Upper lobe of right lung (tissue), 1 donor: Measurements from ENCODE around the gene ATF6B. TPM values are rescaled to one million over a fixed set of nuclear protein-coding genes. Genes with fewer than 3 reads are reported as not detected.

Experiments used
- ATAC-seq: fragments of 200-7000 bp; cut with Tn5 transposase; one replicate; pipeline ENCODE4 v1.9.1; 2020; ENCODE audit warnings: mild to moderate bottlenecking, moderate library complexity
- DNase-seq: peaks from one replicate; pipeline ENCODE4 v3.0.0-alpha.2; 2020
- H3K27ac ChIP-seq: fragments of 200-600 bp; one replicate; pipeline ENCODE4 v1.8.0; 2022
- H3K27me3 ChIP-seq: fragments of 200-600 bp; one replicate; pipeline ENCODE4 v1.8.0; 2022; ENCODE audit warnings: mild to moderate bottlenecking
- H3K36me3 ChIP-seq: fragments of 200-600 bp; one replicate; pipeline ENCODE4 v1.8.0; 2022
- H3K4me1 ChIP-seq: fragments of 200-600 bp; one replicate; pipeline ENCODE4 v1.8.0; 2022
- H3K4me3 ChIP-seq: fragments of 200-600 bp; one replicate; pipeline ENCODE4 v1.8.0; 2022; ENCODE audit warnings: mild to moderate bottlenecking
- H3K9me3 ChIP-seq: fragments of 200-600 bp; one replicate; pipeline ENCODE4 v1.8.0; 2022
- intact Hi-C: fragments of 100-400 bp; cut with DNase I; formaldehyde crosslinking; loops from one replicate; pipeline ENCODE4 v1.11.0; 2022
- total RNA-seq: library from RNA; stranded (reverse); fragmentation: NEBNext Ultra II Directional; extraction: Animal tissue kit (Norgen Biotek cat#: 25700); gene quantifications from one replicate; pipeline ENCODE4 v1.2.1, GENCODE V29; 2021
- TF ChIP-seq, protein P1 (sequence below): fragments of 200-600 bp; IDR thresholded peaks from one replicate; pipeline ENCODE4 v1.8.0; 2022; ENCODE audit warnings: antibody characterized with exemption
- donor health status: DM: no; HTN: yes; CAD: no; lungs with severe emphysema.

The ATF6B gene
- total RNA-seq, 1 donor from 2014 or later: 78.1 TPM

DNA sequence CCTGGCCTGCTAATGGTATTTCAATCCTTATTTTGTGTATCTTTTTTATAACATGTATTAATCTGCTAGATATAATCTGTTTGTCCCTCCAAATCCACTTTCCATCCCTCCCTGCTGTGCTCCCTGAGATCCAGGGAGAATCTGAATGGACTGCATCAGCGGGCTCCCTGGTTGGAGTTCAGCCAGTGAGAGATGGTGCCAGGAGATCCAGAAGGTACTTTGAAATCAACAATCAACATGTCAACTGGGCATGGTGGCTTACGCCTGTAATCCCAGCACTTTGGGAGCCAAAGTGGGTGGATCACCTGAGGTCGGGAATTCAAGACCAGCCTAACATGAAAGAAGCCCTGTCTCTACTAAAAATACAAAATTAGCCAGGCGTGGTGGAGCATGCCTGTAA is 4.4 kb downstream of the ATF6B start:
- Histone ChIP-seq H3K27me3 (no peaks in the 10 kb centered on the region), H3K4me3 (no peak overlapping the region), H3K4me1 (peaks cover 24% of the 10 kb centered on the region), H3K27ac (no peak overlapping the region), H3K9me3 (no peaks in the 10 kb centered on the region), H3K36me3 (peaks cover 76% of the 10 kb centered on the region)
- ATAC-seq: no peak
- intact Hi-C loops: no loop called here
- TF ChIP-seq, protein P1, sequence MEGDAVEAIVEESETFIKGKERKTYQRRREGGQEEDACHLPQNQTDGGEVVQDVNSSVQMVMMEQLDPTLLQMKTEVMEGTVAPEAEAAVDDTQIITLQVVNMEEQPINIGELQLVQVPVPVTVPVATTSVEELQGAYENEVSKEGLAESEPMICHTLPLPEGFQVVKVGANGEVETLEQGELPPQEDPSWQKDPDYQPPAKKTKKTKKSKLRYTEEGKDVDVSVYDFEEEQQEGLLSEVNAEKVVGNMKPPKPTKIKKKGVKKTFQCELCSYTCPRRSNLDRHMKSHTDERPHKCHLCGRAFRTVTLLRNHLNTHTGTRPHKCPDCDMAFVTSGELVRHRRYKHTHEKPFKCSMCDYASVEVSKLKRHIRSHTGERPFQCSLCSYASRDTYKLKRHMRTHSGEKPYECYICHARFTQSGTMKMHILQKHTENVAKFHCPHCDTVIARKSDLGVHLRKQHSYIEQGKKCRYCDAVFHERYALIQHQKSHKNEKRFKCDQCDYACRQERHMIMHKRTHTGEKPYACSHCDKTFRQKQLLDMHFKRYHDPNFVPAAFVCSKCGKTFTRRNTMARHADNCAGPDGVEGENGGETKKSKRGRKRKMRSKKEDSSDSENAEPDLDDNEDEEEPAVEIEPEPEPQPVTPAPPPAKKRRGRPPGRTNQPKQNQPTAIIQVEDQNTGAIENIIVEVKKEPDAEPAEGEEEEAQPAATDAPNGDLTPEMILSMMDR: no peak
- DNase-seq: no peak

GRCh38 chr6:32120573-32121059 is 7.4 kb downstream of the ATF6B start:
- intact Hi-C loops: no loop called here
- Histone ChIP-seq H3K4me3 (no peak overlapping the region), H3K9me3 (no peaks in the 10 kb centered on the region), H3K27ac (no peak overlapping the region), H3K27me3 (no peaks in the 10 kb centered on the region), H3K4me1 (peaks cover 9% of the 10 kb centered on the region), H3K36me3 (peaks cover 94% of the 10 kb centered on the region)
- no peak for DNase-seq
- TF ChIP-seq, protein P1: no peak
- no peak for ATAC-seq

DNA sequence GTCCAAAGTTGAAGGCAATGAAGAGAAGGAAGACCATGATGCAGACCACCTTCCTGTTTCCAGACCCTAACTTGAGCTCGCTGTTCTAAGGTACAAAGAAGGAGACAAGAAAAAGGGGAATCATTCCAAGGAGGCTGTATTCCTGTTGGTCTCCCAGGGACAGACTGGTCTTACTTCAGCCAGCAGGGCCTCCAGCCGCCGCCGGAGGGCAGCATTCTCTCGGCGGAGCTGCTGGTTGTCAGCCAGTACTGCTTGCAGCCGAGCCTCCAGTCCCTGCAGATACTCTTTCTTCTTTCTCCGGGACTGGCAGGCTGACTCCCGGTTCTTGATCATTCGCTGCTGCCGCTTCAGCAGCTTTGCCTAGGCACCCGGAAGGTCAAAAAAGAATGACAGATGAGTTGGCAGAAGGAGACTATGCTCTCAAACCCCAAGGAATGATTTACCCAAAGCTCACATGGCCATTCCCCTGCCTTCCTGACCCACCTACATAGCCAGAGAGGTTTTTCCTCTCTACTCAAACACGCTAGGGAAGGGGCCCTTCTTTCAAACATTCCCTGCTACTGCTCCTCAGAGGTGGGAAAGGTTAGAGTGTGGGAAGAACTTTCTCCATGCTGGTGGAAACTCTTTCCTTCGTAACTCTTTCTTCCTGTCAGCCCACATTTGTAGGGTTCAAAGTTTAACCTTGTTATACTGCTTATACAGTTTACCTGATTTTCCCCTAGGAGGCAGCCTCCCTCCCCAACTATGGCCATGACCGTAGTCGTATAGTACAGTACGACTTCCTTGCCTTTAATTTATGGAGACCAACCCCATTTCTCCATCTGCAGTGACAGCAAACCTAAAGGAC is 9.0 kb downstream of the ATF6B start:
- TF ChIP-seq, protein P1: peak; percentile 90
- Histone ChIP-seq H3K27ac (peak overlapping the region; percentile 76), H3K36me3 (peaks cover 81% of the 10 kb centered on the region), H3K27me3 (no peaks in the 10 kb centered on the region), H3K4me3 (no peak overlapping the region), H3K4me1 (peaks cover 14% of the 10 kb centered on the region), H3K9me3 (no peaks in the 10 kb centered on the region)
- intact Hi-C loops: no loop called here
- peak; percentile 88 for ATAC-seq
- DNase-seq: peak; percentile 91

DNA sequence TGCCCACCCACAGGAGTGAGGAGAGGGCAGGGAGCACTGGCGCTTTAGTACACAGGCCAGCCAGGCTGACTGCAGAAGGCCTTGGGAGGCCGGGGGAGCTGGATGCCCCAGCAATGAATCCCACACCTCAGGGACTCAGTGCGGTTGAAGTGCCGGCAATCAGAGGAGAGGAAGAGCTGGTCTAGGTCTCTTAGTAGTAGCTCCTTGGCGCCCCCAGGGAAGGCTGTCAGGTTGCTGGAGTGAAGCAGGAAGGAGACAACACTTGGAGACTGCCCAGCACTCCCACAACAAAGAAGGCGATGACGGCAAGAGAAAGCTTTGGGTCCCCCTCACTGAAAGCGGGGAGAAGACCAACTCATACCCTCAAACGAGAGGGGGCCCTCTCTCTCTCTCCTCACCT is 10.6 kb downstream of the ATF6B start:
- no peaks in the 10 kb centered on the region for H3K9me3 ChIP-seq
- intact Hi-C loops: no loop called here
- peak overlapping the region; percentile 76 for H3K27ac ChIP-seq
- H3K4me1 ChIP-seq: peaks cover 29% of the 10 kb centered on the region
- TF ChIP-seq, protein P1: no peak
- H3K4me3 ChIP-seq: no peak overlapping the region
- no peak for DNase-seq
- H3K36me3 ChIP-seq: peaks cover 65% of the 10 kb centered on the region
- ATAC-seq: no peak
- H3K27me3 ChIP-seq: no peaks in the 10 kb centered on the region

DNA sequence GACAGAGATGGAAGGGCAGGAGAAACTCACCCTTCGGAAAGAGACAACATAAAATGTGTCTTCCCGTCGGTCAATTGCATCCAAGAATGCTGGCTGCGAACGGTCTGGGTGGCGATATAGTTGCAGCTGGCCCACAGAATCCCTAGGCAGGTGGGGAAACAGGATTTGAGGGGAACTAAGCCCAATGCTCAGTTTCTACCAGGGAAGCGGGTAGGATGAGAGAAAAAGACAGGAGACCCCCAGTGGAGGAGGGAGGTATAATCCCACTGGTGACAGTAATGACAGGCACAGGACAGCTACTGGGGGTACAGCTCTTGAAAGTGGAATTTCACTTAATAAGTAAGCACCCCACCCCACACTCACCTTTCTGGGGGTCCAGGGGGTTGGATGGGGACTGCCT is 11.4 kb downstream of the ATF6B start:
- Histone ChIP-seq H3K9me3 (no peaks in the 10 kb centered on the region), H3K27ac (peak overlapping the region; percentile 55), H3K36me3 (peaks cover 57% of the 10 kb centered on the region), H3K4me3 (no peak overlapping the region), H3K4me1 (peaks cover 37% of the 10 kb centered on the region), H3K27me3 (no peaks in the 10 kb centered on the region)
- TF ChIP-seq, protein P1: peak; percentile 34
- ATAC-seq (no peak), DNase-seq (no peak)
- intact Hi-C loops: no loop called here
